ENCODE data around the gene CTNNA3. TPM values are rescaled to one million over a fixed set of nuclear protein-coding genes. Genes with fewer than 3 reads are reported as not detected.
"Not testable (repeated sequence)": the region's sequence is repeated elsewhere in the genome, so short reads cannot be mapped to it uniquely, and the experiment has no call there.

CTNNA3 gene
- total RNA-seq, 1 donor from 2014 or later: not detected

- Mint-ChIP-seq H3K27ac (no peak overlapping the region), H3K9me3 (no peaks in the 10 kb centered on the region), H3K4me3 (no peak overlapping the region), H3K4me1 (no peaks in the 10 kb centered on the region), H3K36me3 (ENCODE audit: low read depth) (no peaks in the 10 kb centered on the region), H3K27me3 (no peaks in the 10 kb centered on the region)
- DNase-seq (no peak), ATAC-seq (ENCODE audit: low read depth) (no peak)
- ChIA-PET CTCF (no interaction called here), POLR2A (no interaction called here)
- TF ChIP-seq, protein P1, sequence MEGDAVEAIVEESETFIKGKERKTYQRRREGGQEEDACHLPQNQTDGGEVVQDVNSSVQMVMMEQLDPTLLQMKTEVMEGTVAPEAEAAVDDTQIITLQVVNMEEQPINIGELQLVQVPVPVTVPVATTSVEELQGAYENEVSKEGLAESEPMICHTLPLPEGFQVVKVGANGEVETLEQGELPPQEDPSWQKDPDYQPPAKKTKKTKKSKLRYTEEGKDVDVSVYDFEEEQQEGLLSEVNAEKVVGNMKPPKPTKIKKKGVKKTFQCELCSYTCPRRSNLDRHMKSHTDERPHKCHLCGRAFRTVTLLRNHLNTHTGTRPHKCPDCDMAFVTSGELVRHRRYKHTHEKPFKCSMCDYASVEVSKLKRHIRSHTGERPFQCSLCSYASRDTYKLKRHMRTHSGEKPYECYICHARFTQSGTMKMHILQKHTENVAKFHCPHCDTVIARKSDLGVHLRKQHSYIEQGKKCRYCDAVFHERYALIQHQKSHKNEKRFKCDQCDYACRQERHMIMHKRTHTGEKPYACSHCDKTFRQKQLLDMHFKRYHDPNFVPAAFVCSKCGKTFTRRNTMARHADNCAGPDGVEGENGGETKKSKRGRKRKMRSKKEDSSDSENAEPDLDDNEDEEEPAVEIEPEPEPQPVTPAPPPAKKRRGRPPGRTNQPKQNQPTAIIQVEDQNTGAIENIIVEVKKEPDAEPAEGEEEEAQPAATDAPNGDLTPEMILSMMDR (IDR thresholded peaks at IDR 0.05): no peak
- intact Hi-C loops (cut with micrococcal nuclease): no loop called here
Observed at GRCh38 chr10:67571503-67571902, 124.5 kb downstream of the CTNNA3 start.

- H3K4me3 Mint-ChIP-seq; H3K36me3 Mint-ChIP-seq (ENCODE audit: low read depth); H3K27ac Mint-ChIP-seq; H3K9me3 Mint-ChIP-seq; DNase-seq; ATAC-seq (ENCODE audit: low read depth); POLR2A ChIA-PET; intact Hi-C loops (cut with micrococcal nuclease); H3K4me1 Mint-ChIP-seq; CTCF ChIA-PET: not testable (repeated sequence)
- peaks cover 11% of the 10 kb centered on the region for H3K27me3 Mint-ChIP-seq
Observed at GRCh38 chr10:67558311-67558710, 137.7 kb downstream of the CTNNA3 start.

DNA sequence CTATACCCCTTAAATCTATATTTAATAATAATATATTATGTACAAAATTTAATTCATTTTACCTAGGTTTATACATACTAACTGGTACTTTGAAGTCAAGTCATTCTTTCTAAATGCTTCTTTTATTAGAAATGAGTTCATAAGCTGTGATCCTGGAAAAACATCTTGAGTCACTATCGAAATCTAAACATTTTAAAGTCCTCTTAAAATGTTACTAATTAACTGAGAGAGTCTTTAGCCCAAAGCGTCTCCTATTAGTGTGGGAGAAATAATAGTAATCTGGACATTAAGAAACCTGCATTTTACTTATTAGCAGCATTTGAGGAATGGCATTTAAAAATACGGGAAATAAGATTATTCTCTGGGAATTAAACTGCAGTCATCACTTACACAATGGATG lies 142.7 kb downstream of the CTNNA3 start:
- Mint-ChIP-seq H3K4me3 (no peak overlapping the region), H3K9me3 (no peaks in the 10 kb centered on the region), H3K4me1 (no peaks in the 10 kb centered on the region), H3K27ac (no peak overlapping the region), H3K27me3 (peaks cover 4% of the 10 kb centered on the region), H3K36me3 (ENCODE audit: low read depth) (no peaks in the 10 kb centered on the region)
- ChIA-PET CTCF (no interaction called here), POLR2A (no interaction called here)
- intact Hi-C loops (cut with micrococcal nuclease): no loop called here
- TF ChIP-seq, protein P1 (IDR thresholded peaks at IDR 0.05): no peak
- no peak for ATAC-seq (ENCODE audit: low read depth)
- no peak for DNase-seq

DNA sequence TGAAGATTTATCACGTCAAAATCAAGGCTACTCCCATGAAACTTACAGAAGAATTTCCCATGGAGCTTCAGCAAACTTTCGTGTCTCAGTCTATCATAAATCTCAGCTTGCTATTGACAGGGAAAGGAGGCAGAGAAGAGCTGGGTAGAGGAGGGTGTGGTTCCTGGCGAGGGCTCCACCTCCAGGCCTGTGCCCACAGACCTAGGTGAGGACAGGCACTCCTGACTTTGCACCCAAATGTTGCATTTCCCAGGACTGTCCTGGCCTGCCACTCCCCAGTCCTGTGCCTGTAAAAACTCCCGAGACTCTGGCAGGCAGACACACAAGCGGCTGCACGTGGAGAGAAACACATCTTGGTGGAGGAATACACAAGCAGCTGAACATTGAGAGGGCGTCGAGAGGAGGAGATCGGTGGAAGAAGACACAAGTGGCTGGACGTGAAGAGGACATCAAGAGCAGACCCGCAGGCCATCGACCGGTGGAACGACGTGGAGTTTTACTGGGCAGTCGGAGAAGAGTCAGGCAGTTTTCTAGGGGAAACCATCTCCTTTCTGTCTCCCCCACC lies 145.1 kb downstream of the CTNNA3 start:
- CTCF ChIA-PET: no interaction called here
- no peaks in the 10 kb centered on the region for H3K36me3 Mint-ChIP-seq (ENCODE audit: low read depth)
- ATAC-seq (ENCODE audit: low read depth) (no peak), DNase-seq (no peak)
- POLR2A ChIA-PET: no interaction called here
- H3K9me3 Mint-ChIP-seq: no peaks in the 10 kb centered on the region
- no peak overlapping the region for H3K4me3 Mint-ChIP-seq
- H3K4me1 Mint-ChIP-seq: no peaks in the 10 kb centered on the region
- H3K27ac Mint-ChIP-seq: no peak overlapping the region
- H3K27me3 Mint-ChIP-seq: no peaks in the 10 kb centered on the region
- intact Hi-C loops (cut with micrococcal nuclease): no loop called here
- TF ChIP-seq, protein P1 (IDR thresholded peaks at IDR 0.05): no peak

DNA sequence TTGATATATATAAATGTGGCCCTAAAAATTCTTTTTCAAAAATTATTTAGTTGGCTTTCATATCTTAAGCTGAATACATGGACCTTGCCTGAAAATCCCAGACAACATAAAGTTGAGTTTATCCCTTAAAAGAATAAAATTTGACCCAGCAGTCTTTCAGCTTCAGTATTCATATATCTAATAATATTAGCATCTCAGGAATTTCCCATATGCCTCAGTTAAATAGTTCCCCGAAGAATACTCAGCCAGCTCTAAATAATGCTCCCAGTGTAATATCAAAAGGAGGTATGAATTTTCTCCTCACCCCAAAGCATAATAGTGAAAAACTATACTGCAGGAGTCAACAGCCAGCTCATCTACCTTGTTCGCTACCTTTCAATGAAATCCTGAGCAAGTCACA lies 145.9 kb downstream of the CTNNA3 start:
- ChIA-PET POLR2A (no interaction called here), CTCF (no interaction called here)

More for the DNA sequence above, 145.9 kb downstream of the CTNNA3 start:
- Mint-ChIP-seq H3K4me1 (no peaks in the 10 kb centered on the region), H3K36me3 (ENCODE audit: low read depth) (no peaks in the 10 kb centered on the region), H3K27ac (no peak overlapping the region), H3K4me3 (no peak overlapping the region), H3K27me3 (no peaks in the 10 kb centered on the region), H3K9me3 (no peaks in the 10 kb centered on the region)
- DNase-seq: no peak
- ATAC-seq (ENCODE audit: low read depth): no peak
- TF ChIP-seq, protein P1 (IDR thresholded peaks at IDR 0.05): no peak
- intact Hi-C loops (cut with micrococcal nuclease): no loop called here

Measured in activated B cell treated with CpG ODN at 0.5 μM for 24 hours (primary cell).